IMR-90 (cell line): ENCODE results near the gene MLH1.
A peak's percentile ranks its signal among the peaks of the same experiment; 100 is the strongest.

Experiments used
- CEBPB ChIP-seq: IDR thresholded peaks from 2 replicates; pipeline ENCODE4 v1.6.1; 2012; ENCODE audit warnings: low read depth, low read length, improper control_type of control experiment
- CTCF ChIP-seq: conservative IDR thresholded peaks from 2 replicates; pipeline ENCODE4 v1.5.1; 2012; ENCODE audit warnings: mild to moderate bottlenecking, low read depth, low read length, improper control_type of control experiment
- RCOR1 ChIP-seq: IDR thresholded peaks from 2 replicates; pipeline ENCODE4 v1.6.1; 2012; ENCODE audit warnings: mild to moderate bottlenecking, low read length, improper control_type of control experiment; ENCODE audit not compliant: insufficient replicate concordance
- RFX5 ChIP-seq: IDR thresholded peaks from 2 replicates; pipeline ENCODE4 v1.8.0; 2012; ENCODE audit warnings: low read depth, mild to moderate bottlenecking, low read length, moderate library complexity
- USF2 ChIP-seq: fragments of 150-350 bp; IDR thresholded peaks from 2 replicates; pipeline ENCODE4 v1.6.1; 2017; ENCODE audit warnings: mild to moderate bottlenecking, antibody characterized with exemption, low read length, low read depth

GRCh38 chr3:37024092-37024491 lies 30.8 kb downstream of the MLH1 start:
- TF ChIP-seq RCOR1 (no peak), CEBPB (no peak), RFX5 (no peak), CTCF (peak; percentile 48), USF2 (no peak)
